Activated naive CD4-positive, alpha-beta T cell (primary cell): ENCODE data around the gene PEX7.
"Not testable (repeated sequence)": the region's sequence is repeated elsewhere in the genome, so short reads cannot be mapped to it uniquely, and the experiment has no call there.

Experiments used
- DNase-seq, 4 experiments: peaks; one replicate each; lab custom pipeline; 2025; lab: John Stamatoyannopoulos, UW

PEX7 gene

GRCh38 chr6:136822376-136823127 is at the start of gene PEX7:
PEX7 (plus strand) TSS chr6:136822592; CDS start chr6:136822666, 74 bp downstream.
- DNase-seq = peak; percentile 68 to 80 (median 74)

GRCh38 chr6:136772685-136773472 is 49.5 kb upstream of the PEX7 start:
- DNase-seq = no peak

GRCh38 chr6:136773473-136773796 is 49.0 kb upstream of the PEX7 start:
- DNase-seq = no peak

- no peak for DNase-seq
These were observed 48.0 kb upstream of the PEX7 start for GRCh38 chr6:136774228-136775041.

- DNase-seq = no peak
These were observed 47.3 kb upstream of the PEX7 start for GRCh38 chr6:136775081-136775480.

DNA sequence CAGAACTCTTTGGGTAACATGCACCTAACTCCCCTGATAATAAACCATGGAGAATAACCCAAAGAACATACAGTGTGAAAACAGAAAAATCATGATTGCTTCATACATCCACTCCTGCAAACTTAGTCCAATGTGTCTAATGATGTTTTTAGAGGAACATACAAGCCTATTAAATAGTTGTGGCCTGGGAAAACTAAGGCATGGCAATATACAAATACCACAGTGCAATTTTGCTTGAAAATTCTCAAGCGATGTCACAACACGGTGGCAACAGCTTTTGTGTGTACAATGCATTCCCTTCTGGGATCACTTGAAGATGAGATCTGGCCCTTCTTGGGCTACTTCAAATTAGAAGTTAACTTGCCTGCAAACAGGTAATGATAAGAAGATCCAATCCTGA is 46.8 kb upstream of the PEX7 start:
- no peak for DNase-seq

- DNase-seq = no peak
These were observed 44.7 kb upstream of the PEX7 start for GRCh38 chr6:136777651-136778050.

GRCh38 chr6:136779682-136780081 is 42.7 kb upstream of the PEX7 start:
- no peak for DNase-seq

DNA sequence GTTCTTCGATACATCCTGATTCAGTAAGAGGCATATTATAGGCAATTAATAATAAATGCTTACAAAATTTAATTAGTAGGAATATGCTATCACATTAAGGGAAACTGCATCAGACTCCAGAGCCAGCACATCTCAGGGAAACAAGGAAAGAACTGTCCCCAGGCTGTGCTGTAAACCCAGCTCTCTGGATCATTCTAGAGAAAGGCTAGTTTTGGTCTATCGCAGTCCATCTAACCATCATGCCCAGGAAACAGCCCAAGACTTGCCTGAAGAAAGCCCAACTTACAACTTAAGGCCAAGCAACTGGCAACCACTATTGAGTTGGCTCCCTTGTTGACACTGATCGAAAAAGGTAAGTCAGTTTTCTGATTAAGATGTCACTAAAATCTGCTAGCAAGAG is 41.4 kb upstream of the PEX7 start:
- DNase-seq = no peak

- DNase-seq = no peak
These were observed 40.2 kb upstream of the PEX7 start for GRCh38 chr6:136782021-136782770.

GRCh38 chr6:136783021-136783420 is 39.4 kb upstream of the PEX7 start:
- no peak for DNase-seq

GRCh38 chr6:136783495-136784270 is 38.7 kb upstream of the PEX7 start:
- no peak for DNase-seq

- DNase-seq = no peak
These were observed 38.1 kb upstream of the PEX7 start for GRCh38 chr6:136784271-136784664.

- DNase-seq = peak in 1 of 4 experiments; percentile 27
These were observed 37.3 kb upstream of the PEX7 start for GRCh38 chr6:136784910-136785746.

DNA sequence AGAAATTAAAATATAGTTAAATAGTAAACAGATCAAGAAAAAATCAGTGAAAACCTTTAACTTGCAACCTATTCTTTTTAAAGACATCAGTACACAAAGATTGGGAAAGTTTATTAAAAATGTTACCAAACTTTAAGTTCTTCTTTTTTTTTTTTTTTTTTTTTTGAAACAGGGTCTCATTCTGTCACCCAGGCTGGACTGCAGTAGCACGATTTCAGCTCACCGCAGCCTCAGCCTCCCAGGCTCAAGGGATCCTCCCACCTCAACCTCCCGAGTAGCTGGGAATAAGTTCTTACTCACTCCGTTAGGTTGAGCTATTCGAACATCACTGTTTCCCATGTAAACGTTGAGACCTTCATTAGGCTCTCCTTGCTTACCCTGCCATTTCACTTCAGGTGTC is 35.7 kb upstream of the PEX7 start:
- DNase-seq = no peak

GRCh38 chr6:136787726-136788068 is 34.7 kb upstream of the PEX7 start:
- no peak for DNase-seq

DNA sequence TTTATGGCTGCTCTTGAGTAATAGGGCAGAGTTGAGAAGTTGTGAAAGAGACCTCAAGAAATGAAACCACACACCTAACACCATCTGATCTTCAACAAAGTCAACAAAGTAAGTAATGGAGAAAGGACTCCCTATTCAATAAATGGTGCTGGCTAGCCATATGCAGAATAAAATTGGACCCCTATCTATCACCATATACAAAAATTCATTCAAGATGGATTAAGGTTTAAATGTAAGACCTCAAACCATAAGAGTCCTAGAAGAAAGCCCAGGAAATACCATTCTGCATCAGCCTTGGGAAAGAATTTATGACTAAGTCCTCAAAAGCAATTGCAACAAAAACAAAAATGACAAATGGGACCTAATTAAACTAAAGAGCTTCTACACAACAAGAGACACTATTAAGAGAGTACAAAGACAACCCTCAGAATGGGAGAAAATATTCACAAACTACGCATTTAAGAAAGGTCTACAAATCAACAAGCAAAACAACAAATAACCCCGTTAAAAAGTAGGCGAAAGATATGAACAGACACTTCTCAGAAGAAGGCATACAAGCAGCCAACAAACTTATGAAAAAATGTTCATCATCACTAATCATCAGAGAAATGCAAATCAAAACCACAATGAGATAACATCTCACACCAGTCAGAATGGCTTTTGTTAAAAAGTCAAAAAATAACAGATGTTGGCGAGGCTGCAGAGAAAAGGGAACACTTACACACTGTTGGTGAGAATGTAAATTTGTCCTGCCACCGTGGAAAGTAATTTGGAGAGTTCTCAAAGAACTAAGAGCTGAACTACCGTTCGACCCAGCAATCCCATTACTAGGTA is 34.1 kb upstream of the PEX7 start:
- no peak for DNase-seq

- not testable (repeated sequence) for DNase-seq
These were observed 33.0 kb upstream of the PEX7 start for GRCh38 chr6:136789440-136789839.
